ES-I3 (cell line): ENCODE measurements around the gene RMDN2.

ENCODE experiments used
- H3K36me3 ChIP-seq: 2 replicates; pipeline ENCODE4 v1.6.1; 2013; ENCODE audit warnings: mild to moderate bottlenecking, low read length, control low read depth, moderate library complexity; ENCODE audit not compliant: insufficient read depth
- H3K4me1 ChIP-seq: 2 replicates; pipeline ENCODE4 v1.6.1; 2013; ENCODE audit warnings: mild to moderate bottlenecking, control low read depth, low read length; ENCODE audit not compliant: insufficient read depth
- H3K9ac ChIP-seq: 2 replicates; pipeline ENCODE4 v1.6.1; 2013; ENCODE audit warnings: low read depth, mild to moderate bottlenecking, low read length, moderate library complexity
- H3K9me3 ChIP-seq: 2 replicates; pipeline ENCODE4 v1.6.1; 2013; ENCODE audit warnings: mild to moderate bottlenecking, low read length, moderate library complexity; ENCODE audit not compliant: control insufficient read depth, insufficient read depth

Gene RMDN2

DNA sequence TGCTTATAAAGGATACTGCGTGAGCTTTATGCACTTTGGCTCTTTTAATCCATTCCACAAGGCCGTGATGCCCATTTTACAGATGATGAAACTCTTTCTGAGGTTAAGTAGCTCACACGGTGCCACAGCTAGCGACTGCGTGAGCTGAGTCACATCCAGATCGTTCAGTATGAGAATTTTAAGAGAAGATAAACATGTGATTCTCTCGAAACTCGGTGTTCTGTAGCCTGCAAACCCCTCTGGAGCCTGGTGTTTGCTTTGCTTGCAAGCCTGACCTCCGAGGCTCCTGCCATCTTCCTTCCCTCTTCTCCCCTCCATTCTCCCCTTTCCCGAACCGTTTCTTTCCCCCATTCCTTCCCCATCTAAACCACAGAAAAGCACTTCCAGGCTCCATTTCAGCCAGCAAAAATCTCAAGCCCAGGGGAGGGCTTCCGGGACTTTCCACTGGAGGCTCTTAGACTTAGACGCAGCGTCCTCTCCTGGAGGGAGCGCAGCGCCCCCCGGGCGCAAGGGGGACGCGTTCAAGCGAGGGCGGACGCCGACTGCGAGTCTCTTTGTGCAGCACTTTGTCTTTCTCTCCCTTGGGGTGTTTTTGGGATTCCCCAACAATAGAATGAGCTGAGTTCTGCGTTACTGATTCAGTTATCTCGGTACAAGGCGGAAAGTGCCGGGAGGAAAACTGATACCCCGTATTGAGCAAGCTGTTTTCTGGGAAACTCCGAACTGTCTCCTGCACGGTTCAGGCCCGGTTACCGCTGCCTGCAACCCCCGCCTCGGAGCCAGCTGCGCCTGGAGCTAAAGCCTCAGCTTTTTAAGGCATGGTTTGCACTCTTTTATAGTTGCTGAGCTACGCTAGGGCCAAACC lies 112.9 kb downstream of the RMDN2 start:
- no peaks in the 10 kb centered on the region for H3K36me3 ChIP-seq
- H3K9ac ChIP-seq = peak overlapping the region; percentile 45; the same call in 1 of the 2 replicates
- H3K9me3 ChIP-seq = no peaks in the 10 kb centered on the region; the same call in 1 of the 2 replicates
- H3K4me1 ChIP-seq = no peaks in the 10 kb centered on the region

DNA sequence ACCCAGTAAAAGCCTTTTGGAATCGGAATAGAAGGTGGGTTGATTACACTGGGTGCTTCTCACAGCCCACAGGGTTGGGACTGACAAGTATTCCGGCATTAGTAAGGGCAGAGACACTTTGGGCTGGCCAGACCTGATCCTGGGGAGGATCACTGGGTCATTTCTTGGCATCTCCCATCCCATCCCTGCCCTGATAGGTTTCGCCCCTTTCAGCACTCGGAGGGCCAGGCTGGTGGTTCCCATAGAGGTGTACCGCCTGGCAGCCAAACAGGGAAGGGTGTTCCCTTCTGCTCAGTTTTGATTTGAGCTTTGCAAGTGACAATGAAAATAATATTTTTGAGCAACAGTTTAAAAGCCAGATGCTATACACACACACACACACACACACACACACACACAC lies 113.6 kb downstream of the RMDN2 start:
- H3K36me3 ChIP-seq = no peaks in the 10 kb centered on the region
- peak overlapping the region; percentile 45; the same call in 1 of the 2 replicates for H3K9ac ChIP-seq
- H3K9me3 ChIP-seq = no peaks in the 10 kb centered on the region
- no peaks in the 10 kb centered on the region for H3K4me1 ChIP-seq

DNA sequence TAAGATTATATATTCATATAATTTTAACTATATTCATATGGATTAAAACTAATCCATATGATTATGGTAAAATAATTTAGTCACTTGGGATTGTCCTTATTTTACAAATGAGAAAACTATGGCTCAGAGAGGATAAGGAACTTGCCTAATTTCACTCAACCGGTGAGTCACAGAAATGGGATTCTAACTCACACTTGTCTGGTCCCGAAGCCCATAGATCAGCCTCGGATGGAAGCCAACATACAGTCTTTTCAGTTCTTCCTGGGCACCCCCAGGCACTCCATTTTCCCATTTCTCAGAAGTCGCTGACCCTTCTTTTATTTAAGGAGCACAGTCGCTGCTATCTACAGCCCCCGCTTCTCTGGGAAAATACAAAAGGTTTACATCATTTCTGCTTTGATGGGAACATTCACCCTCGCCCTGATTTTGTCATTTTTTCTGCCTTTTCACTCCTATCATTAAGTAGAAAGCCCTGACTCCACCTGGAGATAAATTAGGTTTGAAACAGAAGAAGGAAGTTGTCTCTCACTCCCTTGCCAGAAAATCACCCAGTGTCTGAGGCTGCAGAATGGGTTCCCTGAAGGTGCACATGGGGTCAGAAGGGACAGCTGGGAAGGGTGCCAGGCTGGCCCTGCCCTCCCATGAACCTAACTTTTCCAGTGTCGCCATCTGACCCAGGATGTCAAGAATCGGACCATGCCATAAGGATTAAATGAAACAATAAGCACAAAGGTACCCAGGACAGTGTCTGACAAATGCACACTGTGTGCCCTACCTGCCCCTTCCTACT lies 114.2 kb downstream of the RMDN2 start:
- Histone ChIP-seq H3K4me1 (peaks cover 1% of the 10 kb centered on the region; the same call in 1 of the 2 replicates), H3K9me3 (no peaks in the 10 kb centered on the region), H3K36me3 (no peaks in the 10 kb centered on the region), H3K9ac (no peak overlapping the region)

DNA sequence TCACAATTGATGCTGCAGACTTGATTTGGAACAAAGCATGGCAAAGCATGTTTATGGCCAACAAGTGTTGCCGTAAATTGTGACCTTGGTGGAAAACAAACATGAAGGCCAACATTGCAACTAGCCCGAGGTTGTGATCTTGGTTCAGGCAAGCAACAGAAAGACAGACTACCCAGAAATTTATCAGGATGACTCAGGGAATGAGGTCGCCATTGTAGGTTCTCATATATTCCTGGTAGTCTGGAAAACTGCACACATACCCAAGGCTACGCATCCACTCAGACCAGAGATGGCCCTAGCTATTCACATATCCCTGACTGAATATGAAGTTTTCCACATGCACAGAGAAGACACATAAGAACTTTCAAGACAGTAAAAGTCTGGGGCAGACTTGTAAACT lies 120.7 kb downstream of the RMDN2 start:
- H3K9me3 ChIP-seq = no peaks in the 10 kb centered on the region
- H3K36me3 ChIP-seq = no peaks in the 10 kb centered on the region
- peaks cover 7% of the 10 kb centered on the region; the same call in 1 of the 2 replicates for H3K4me1 ChIP-seq
- no peak overlapping the region for H3K9ac ChIP-seq

DNA sequence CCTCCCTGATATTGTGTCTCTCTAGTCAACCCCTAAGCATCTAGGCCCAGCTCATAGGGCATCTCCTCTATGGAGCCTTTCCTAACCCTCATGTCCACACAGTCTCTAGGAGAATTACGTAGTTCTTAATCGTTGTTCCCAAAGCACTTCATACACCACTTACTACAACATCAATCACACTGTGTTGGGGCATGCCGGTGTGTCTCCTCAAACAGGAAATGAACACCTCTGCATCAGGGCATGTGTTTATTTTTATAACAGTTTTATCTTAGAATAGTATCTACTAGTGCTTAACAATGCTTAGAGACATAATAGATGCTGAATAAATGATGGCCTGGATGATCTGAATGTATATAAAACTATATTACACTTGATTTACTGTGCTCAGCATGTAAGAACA lies 131.1 kb downstream of the RMDN2 start:
- Histone ChIP-seq H3K9me3 (no peaks in the 10 kb centered on the region), H3K4me1 (no peaks in the 10 kb centered on the region), H3K9ac (no peak overlapping the region), H3K36me3 (no peaks in the 10 kb centered on the region)

DNA sequence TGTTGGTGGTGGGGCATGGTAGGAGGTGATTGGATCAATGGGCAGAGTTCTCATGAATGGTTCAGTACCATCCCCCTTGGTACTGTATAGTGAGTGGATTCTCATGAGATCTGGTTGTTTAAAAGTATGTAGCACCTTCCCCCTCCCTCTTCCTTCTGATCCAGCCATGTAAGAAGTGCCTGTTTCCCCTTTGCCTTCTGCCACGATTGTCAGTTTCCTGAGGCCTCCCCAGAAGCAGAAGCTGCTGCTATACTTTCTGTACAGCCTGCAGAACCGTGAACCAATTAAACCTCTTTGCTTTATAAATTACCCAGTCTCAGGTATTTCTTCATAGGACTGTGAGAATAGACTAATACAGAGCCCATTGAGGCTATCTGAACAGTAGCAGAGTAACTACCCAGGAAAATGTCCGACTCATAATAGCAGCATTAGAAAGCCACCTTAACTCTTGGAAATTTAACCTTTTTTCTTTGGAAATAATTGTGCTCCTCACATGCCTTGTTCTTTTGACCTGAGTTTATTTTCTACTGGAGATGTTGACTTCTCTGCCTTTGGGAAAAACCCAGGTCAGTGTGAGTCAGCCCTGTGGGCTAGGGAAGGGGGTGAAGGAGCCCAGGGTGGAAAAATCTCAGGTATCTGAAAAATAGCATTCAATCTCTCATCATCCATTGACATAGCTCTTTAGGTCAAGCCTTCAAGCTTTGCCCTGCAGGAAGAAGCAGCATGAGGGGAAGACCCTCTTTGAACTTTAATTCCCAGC lies 132.7 kb downstream of the RMDN2 start:
- no peaks in the 10 kb centered on the region for H3K9me3 ChIP-seq
- H3K4me1 ChIP-seq = no peaks in the 10 kb centered on the region
- no peak overlapping the region for H3K9ac ChIP-seq
- no peaks in the 10 kb centered on the region for H3K36me3 ChIP-seq

DNA sequence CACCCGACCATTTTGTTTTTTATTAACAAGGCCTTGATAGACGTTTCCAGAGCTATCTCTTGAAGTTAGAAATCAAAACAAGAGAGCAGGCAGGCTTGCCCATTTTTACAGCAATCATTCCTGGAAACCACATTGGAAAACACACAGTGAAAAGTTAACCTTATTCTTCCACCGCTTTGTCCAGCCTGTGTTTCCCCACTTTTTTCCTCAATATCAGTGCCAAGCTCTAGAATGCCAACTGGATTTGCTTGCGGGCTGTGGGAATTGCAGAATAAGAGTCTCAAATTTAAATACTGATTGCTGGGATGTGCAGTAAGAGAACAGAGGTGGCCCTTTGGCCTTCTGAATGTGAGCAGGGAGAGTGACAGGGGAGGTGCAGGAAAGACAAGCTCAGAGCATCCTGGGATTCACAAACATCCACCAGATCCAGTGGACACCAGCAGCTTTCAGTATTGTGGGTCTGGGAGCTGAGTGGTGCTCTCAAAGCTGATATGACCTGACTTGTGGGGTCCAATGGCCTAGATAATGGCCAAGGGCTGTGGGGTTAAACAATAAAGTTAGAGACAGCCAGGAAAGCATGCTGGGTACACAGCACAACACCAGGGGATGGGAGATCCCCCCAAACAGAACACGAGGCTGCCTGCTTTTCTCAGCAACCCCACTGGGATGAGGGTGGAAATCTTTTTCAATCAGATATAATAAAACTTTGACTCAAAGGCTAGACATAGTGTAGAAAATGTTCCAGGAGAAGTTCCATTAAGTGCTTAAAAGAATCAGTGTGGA lies 135.3 kb downstream of the RMDN2 start:
- H3K36me3 ChIP-seq = no peaks in the 10 kb centered on the region
- H3K9ac ChIP-seq = no peak overlapping the region
- H3K4me1 ChIP-seq = peaks cover 1% of the 10 kb centered on the region; the same call in 1 of the 2 replicates
- H3K9me3 ChIP-seq = no peaks in the 10 kb centered on the region

DNA sequence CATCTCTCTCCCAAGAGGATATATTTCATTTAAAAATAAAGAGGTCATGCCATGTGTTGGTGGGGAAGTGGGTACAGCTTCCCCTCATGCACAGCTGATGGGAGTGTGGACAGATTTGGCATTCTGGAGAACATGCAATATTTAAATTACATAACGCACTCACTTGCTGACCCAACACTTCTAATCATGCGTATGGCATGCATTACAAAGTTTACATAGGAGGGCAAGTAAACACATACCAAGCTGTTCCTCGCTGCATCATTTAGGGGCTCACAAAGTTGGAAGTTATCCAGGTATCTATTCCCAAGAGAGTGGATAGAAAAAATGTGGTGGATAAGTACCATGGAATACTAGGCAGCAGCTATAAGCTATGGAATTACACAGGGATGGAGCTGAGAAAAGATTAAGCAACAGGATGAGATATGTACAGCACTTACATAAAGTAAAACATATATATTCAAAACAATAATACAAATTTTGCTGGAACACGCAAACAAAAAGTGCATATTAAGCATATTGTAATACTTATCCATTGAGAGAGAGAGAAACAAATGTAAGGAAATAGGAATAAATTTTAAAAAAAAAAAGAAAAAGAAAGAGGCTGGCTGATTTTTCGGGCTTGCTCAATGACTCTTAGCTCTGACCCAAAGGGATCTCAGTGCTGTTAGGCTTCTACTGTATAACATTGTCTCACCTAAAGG lies 139.9 kb downstream of the RMDN2 start:
- Histone ChIP-seq H3K9me3 (no peaks in the 10 kb centered on the region), H3K9ac (no peak overlapping the region), H3K4me1 (peaks cover 3% of the 10 kb centered on the region; the same call in 1 of the 2 replicates), H3K36me3 (no peaks in the 10 kb centered on the region)

DNA sequence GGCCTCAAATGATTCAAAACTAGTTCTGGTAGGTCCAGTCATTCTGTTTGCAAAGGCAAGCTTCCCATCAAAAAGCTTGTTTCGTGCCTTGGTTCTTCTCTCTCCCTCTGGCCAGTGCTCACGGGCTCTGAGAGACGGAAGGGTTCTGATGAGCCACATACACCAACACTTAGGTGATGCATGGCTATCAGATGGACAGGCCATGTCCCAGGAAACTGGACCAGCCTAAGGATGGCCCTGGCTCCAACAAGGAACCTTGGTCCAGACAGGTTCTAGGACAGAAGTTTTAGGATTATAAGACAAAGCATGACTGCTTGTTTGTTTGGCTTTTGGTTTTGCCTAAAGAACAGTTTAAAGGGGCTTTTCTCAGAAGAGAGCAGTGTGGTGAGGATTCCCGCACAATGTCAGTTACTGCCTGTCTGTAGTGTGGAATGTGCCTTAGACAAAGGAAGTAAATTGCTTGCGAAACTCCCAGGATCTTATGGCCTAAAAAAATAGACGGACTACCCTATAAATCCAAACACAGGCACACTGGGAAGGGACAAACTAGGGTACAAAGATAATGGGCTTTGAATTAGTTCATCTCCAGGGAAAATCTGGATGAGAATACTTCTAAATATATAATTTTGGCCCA lies 140.5 kb downstream of the RMDN2 start:
- Histone ChIP-seq H3K9me3 (no peaks in the 10 kb centered on the region), H3K9ac (no peak overlapping the region), H3K36me3 (no peaks in the 10 kb centered on the region), H3K4me1 (peaks cover 3% of the 10 kb centered on the region; the same call in 1 of the 2 replicates)

DNA sequence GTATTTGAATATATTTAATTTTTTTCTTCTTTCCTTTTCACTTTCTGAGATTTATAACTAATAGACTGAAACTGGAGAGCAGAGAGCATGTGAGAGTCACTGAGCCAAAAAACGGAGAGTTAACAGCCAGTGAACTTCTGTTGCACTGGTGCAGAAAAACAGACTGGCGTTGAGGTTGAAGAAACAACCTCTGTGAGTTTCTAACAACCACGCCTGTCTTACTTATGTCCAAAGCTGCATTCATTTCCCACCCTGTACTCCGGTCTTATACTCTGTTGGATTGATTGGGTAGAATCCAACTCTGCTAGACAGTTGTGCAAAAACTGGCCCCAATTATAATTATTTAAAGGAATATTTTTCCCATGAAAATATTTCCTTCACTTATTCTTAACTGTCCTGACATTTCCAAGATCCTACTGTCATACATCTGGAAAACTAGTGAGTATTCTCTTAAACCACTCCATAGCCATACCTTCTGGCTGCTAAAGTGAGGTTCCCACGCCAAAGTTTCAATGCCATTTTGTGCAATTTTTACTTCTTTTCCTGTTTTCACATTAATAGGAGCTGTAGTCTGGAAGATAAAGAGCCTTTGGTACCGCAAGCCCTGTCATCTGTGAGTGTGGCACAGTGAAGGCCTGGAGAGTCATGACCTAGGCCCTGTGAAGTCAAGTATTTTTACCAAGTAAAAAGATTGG lies 141.5 kb downstream of the RMDN2 start:
- H3K36me3 ChIP-seq = no peaks in the 10 kb centered on the region
- no peak overlapping the region for H3K9ac ChIP-seq
- H3K9me3 ChIP-seq = no peaks in the 10 kb centered on the region
- peaks cover 3% of the 10 kb centered on the region; the same call in 1 of the 2 replicates for H3K4me1 ChIP-seq
